Panc1 (cell line): ENCODE data around the gene SHOX. TPM values are rescaled to one million over a fixed set of nuclear protein-coding genes. Genes with fewer than 3 reads are reported as not detected.

Source experiments
- ATAC-seq: fragments of 200-7000 bp; cut with Tn5 transposase; 2 replicates; pipeline ENCODE4 v1.9.1; 2020; ENCODE audit warnings: mild to moderate bottlenecking, moderate library complexity
- BruUV-seq: library from RNA; stranded (reverse); fragments of 400-500 nt; replicated peaks from 2 replicates; lab custom pipeline; 2021; lab: Mats Ljungman, UMichigan
- CTCF ChIA-PET: fragments of 300-600 bp; sonication (Branson Sonifier 250); formaldehyde crosslinking; loops from one replicate; lab custom pipeline; 2022; ENCODE audit warnings: antibody characterized with exemption; lab: Charles Lee
- POLR2A ChIA-PET: fragments of 300-600 bp; sonication (Branson Sonifier 250); formaldehyde crosslinking; loops from one replicate; lab custom pipeline; 2022; ENCODE audit warnings: antibody characterized with exemption; lab: Charles Lee
- DNase-seq: peaks from one replicate; pipeline ENCODE4 v3.0.0-alpha.2; 2010; ENCODE audit warnings: low read depth, low spot score
- H3K27ac ChIP-seq: 2 replicates; pipeline ENCODE4 v1.5.1; 2011; ENCODE audit warnings: mild to moderate bottlenecking, low read length, inconsistent platforms
- H3K27me3 ChIP-seq: fragments of 200-500 bp; sonication (Bioruptor generic); 2 replicates; pipeline ENCODE4 v1.6.0; 2014; ENCODE audit warnings: low read length, inconsistent platforms; ENCODE audit not compliant: control insufficient read depth, insufficient read depth
- H3K36me3 ChIP-seq: fragments of 200-500 bp; sonication (Bioruptor generic); 2 replicates; pipeline ENCODE4 v1.5.1; 2014; ENCODE audit warnings: inconsistent platforms, mild to moderate bottlenecking, low read length, moderate library complexity; ENCODE audit not compliant: control insufficient read depth, insufficient read depth
- H3K4me1 ChIP-seq: 2 replicates; pipeline ENCODE4 v1.5.1; 2011; ENCODE audit warnings: inconsistent platforms, mild to moderate bottlenecking, low read length, moderate library complexity; ENCODE audit not compliant: control insufficient read depth, insufficient read depth
- H3K4me3 ChIP-seq, 2 experiments: 2 replicates each; pipeline ENCODE4 v1.5.1; 2011 to 2012; ENCODE audit warnings: low read depth in 2 of 2, low read length in 2 of 2, mild to moderate bottlenecking in 2 of 2, inconsistent platforms in 1 of 2, moderate library complexity in 1 of 2
- H3K9me3 ChIP-seq: fragments of 200-500 bp; sonication (Bioruptor generic); 2 replicates; pipeline ENCODE4 v1.5.1; 2014; ENCODE audit warnings: low read depth, mild to moderate bottlenecking, inconsistent platforms, low read length, moderate library complexity; ENCODE audit not compliant: control insufficient read depth, insufficient read depth
- POLR2AphosphoS5 ChIP-seq: IDR thresholded peaks from 2 replicates; pipeline ENCODE4 v1.6.1; 2012; ENCODE audit warnings: mild to moderate bottlenecking, low read depth, low read length, moderate library complexity
- SIN3A ChIP-seq: IDR thresholded peaks from 2 replicates; pipeline ENCODE4 v1.6.1; 2012; ENCODE audit warnings: low read depth, mild to moderate bottlenecking, low read length, moderate library complexity, borderline replicate concordance; ENCODE audit not compliant: insufficient read depth
- TCF7L2 ChIP-seq: IDR thresholded peaks from 2 replicates; pipeline ENCODE4 v1.6.1; 2011; ENCODE audit warnings: mild to moderate bottlenecking, low read depth, low read length, inconsistent platforms
- in situ Hi-C: cut with HindIII; loops from 2 replicates; pipeline ENCODE4 v1.10.0; 2016; ENCODE audit warnings: low sequenced_read_pairs, low pct_unique_long_range_greater_than_20kb
- intact Hi-C: fragments of 100-400 bp; cut with micrococcal nuclease; formaldehyde crosslinking; loops from one replicate; pipeline ENCODE4 v1.10.0; 2022; ENCODE audit not compliant: unreplicated experiment
- total RNA-seq: library from RNA; stranded (reverse); gene quantifications from one replicate; pipeline ENCODE4 v1.2.1, GENCODE V29; 2021; ENCODE audit not compliant: unreplicated experiment
- TF ChIP-seq, protein P1 (sequence below): fragments of 450-650 bp; IDR thresholded peaks from 2 replicates; pipeline ENCODE4 v1.5.1; 2017; ENCODE audit warnings: mild to moderate bottlenecking
- TF ChIP-seq, protein P2 (sequence below), 2 experiments: IDR thresholded peaks; 2 replicates each; pipeline ENCODE4 v1.6.1; 2011 to 2012; ENCODE audit warnings: low read depth in 2 of 2, control low read depth in 1 of 2, low read length in 1 of 2, mild to moderate bottlenecking in 1 of 2, moderate library complexity in 1 of 2; ENCODE audit not compliant: insufficient read depth in 1 of 2

Gene SHOX
- total RNA-seq, 1 experiment from 2014 or later = not detected

DNA sequence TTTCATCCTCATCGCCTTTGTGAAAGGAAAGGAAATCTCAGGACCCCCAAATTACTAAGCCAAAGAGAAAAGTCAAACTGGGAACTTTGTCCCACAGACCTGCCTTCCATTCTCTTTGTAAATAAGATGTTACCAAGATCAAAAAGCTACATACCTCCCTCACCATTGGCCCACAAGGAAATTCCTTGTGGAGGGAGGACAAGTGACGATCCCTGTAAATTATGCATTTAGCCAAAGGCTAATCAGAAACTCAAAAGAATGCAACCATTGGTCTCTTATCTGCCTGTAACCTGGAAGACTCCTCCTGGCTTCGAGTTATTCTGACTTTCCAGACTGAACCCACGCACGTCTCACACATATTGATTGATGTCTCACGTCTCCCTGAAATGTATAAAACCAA is 70.3 kb downstream of the SHOX start:
- in situ Hi-C loops = no loop called here
- Histone ChIP-seq H3K4me3 (no peak overlapping the region), H3K9me3 (no peaks in the 10 kb centered on the region), H3K36me3 (no peaks in the 10 kb centered on the region), H3K27ac (no peak overlapping the region), H3K4me1 (no peaks in the 10 kb centered on the region), H3K27me3 (no peaks in the 10 kb centered on the region)
- intact Hi-C loops = no loop called here
- POLR2A ChIA-PET = no interaction called here
- no peak for TF ChIP-seq TCF7L2
- TF ChIP-seq, protein P1, sequence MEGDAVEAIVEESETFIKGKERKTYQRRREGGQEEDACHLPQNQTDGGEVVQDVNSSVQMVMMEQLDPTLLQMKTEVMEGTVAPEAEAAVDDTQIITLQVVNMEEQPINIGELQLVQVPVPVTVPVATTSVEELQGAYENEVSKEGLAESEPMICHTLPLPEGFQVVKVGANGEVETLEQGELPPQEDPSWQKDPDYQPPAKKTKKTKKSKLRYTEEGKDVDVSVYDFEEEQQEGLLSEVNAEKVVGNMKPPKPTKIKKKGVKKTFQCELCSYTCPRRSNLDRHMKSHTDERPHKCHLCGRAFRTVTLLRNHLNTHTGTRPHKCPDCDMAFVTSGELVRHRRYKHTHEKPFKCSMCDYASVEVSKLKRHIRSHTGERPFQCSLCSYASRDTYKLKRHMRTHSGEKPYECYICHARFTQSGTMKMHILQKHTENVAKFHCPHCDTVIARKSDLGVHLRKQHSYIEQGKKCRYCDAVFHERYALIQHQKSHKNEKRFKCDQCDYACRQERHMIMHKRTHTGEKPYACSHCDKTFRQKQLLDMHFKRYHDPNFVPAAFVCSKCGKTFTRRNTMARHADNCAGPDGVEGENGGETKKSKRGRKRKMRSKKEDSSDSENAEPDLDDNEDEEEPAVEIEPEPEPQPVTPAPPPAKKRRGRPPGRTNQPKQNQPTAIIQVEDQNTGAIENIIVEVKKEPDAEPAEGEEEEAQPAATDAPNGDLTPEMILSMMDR = no peak
- no peak for TF ChIP-seq SIN3A
- TF ChIP-seq POLR2AphosphoS5 = no peak
- TF ChIP-seq, protein P2, sequence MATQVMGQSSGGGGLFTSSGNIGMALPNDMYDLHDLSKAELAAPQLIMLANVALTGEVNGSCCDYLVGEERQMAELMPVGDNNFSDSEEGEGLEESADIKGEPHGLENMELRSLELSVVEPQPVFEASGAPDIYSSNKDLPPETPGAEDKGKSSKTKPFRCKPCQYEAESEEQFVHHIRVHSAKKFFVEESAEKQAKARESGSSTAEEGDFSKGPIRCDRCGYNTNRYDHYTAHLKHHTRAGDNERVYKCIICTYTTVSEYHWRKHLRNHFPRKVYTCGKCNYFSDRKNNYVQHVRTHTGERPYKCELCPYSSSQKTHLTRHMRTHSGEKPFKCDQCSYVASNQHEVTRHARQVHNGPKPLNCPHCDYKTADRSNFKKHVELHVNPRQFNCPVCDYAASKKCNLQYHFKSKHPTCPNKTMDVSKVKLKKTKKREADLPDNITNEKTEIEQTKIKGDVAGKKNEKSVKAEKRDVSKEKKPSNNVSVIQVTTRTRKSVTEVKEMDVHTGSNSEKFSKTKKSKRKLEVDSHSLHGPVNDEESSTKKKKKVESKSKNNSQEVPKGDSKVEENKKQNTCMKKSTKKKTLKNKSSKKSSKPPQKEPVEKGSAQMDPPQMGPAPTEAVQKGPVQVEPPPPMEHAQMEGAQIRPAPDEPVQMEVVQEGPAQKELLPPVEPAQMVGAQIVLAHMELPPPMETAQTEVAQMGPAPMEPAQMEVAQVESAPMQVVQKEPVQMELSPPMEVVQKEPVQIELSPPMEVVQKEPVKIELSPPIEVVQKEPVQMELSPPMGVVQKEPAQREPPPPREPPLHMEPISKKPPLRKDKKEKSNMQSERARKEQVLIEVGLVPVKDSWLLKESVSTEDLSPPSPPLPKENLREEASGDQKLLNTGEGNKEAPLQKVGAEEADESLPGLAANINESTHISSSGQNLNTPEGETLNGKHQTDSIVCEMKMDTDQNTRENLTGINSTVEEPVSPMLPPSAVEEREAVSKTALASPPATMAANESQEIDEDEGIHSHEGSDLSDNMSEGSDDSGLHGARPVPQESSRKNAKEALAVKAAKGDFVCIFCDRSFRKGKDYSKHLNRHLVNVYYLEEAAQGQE (IDR thresholded peaks at IDR 0.05; ENCODE audit: insufficient read depth in 1 of 2, low read depth in 2 of 2, low read length in 1 of 2) = no peak
- no TSS peak for BruUV-seq
- CTCF ChIA-PET = no interaction called here
- DNase-seq = no peak
- ATAC-seq = no peak

DNA sequence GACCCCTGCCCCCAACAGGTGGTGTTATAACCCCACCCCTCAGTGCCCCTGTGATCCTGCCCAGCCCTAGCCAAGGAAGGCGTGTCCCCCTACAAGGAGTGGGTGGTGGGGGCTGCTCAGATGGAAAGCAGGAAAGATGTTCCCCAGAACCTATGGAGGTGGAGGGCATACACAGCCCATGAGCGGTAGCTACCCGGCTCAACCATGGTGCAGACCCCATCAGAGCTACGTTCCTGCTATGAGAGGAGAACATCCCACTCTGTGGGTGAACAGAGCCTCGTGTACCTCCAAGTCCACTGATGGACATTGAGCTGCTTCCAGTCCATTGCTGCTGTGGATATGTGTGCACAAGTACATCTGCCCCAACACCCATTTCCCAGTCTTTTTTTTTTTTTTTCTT is 71.1 kb downstream of the SHOX start:
- intact Hi-C loops = no loop called here
- H3K4me1 ChIP-seq = no peaks in the 10 kb centered on the region
- TF ChIP-seq, protein P2 (IDR thresholded peaks at IDR 0.05; ENCODE audit: insufficient read depth in 1 of 2, low read depth in 2 of 2, low read length in 1 of 2) = no peak
- no peak for TF ChIP-seq SIN3A
- TF ChIP-seq POLR2AphosphoS5 = no peak
- TF ChIP-seq TCF7L2 = no peak
- TF ChIP-seq, protein P1 = no peak
- ChIA-PET CTCF (no interaction called here), POLR2A (no interaction called here)
- H3K4me3 ChIP-seq = no peak overlapping the region
- no peaks in the 10 kb centered on the region for H3K27me3 ChIP-seq
- no TSS peak for BruUV-seq
- no peak for ATAC-seq
- H3K9me3 ChIP-seq = no peaks in the 10 kb centered on the region
- DNase-seq = no peak
- H3K36me3 ChIP-seq = no peaks in the 10 kb centered on the region
- in situ Hi-C loops = no loop called here
- no peak overlapping the region for H3K27ac ChIP-seq
